ENCODE measurements around the gene CTIF.

GRCh38 chr18:48580782-48581181 is 42.0 kb downstream of the CTIF start:
- TF ChIP-seq CTCF (IDR thresholded peaks at IDR 0.05; ENCODE audit: poor library complexity, severe bottlenecking) (no peak), POLR2AphosphoS5 (IDR thresholded peaks at IDR 0.05) (no peak), RAD21 (conservative IDR thresholded peaks at IDR 0.05) (no peak), REST (IDR thresholded peaks at IDR 0.05; ENCODE audit: borderline replicate concordance) (no peak), EZH2 (IDR thresholded peaks at IDR 0.05; ENCODE audit: borderline replicate concordance, insufficient read depth, low read length, poor library complexity, severe bottlenecking) (no peak), TAF1 (IDR thresholded peaks at IDR 0.05; ENCODE audit: low read depth) (no peak)

Measured in neural cell (in vitro differentiated cells).